Midbrain (tissue), 1 donor: ENCODE data around the gene DCDC2C.
"Not testable (repeated sequence)": the region's sequence is repeated elsewhere in the genome, so short reads cannot be mapped to it uniquely, and the experiment has no call there.

ENCODE experiments used
- DNase-seq: peaks from one replicate; lab custom pipeline; 2025; lab: John Stamatoyannopoulos, UW

The DCDC2C gene

GRCh38 chr2:3771576-3771975 lies 68.2 kb downstream of the DCDC2C start:
- no peak for DNase-seq

- no peak for DNase-seq
Observed at GRCh38 chr2:3774336-3774735, 71.0 kb downstream of the DCDC2C start.

GRCh38 chr2:3776311-3776710 lies 72.9 kb downstream of the DCDC2C start:
- no peak for DNase-seq

GRCh38 chr2:3777966-3778365 lies 74.6 kb downstream of the DCDC2C start:
- no peak for DNase-seq

GRCh38 chr2:3778851-3779495 lies 75.6 kb downstream of the DCDC2C start:
- no peak for DNase-seq

GRCh38 chr2:3779496-3780049 lies 76.2 kb downstream of the DCDC2C start:
- no peak for DNase-seq

GRCh38 chr2:3780477-3781402 lies 77.4 kb downstream of the DCDC2C start:
- peak; percentile 1 for DNase-seq

GRCh38 chr2:3784731-3785130 lies 81.4 kb downstream of the DCDC2C start:
- DNase-seq: no peak

- DNase-seq: no peak
Observed at GRCh38 chr2:3785220-3785889, 82.0 kb downstream of the DCDC2C start.

- DNase-seq: no peak
Observed at GRCh38 chr2:3785890-3786273, 82.5 kb downstream of the DCDC2C start.

- no peak for DNase-seq
Observed at GRCh38 chr2:3787768-3788167, 84.4 kb downstream of the DCDC2C start.

- DNase-seq: no peak
Observed at GRCh38 chr2:3789256-3789655, 85.9 kb downstream of the DCDC2C start.

- no peak for DNase-seq
Observed at GRCh38 chr2:3793249-3793648, 89.9 kb downstream of the DCDC2C start.

- no peak for DNase-seq
Observed at GRCh38 chr2:3801506-3801905, 98.1 kb downstream of the DCDC2C start.

GRCh38 chr2:3805201-3805939 lies 102.0 kb downstream of the DCDC2C start:
- DNase-seq: peak; percentile 9

- DNase-seq: no peak
Observed at GRCh38 chr2:3806168-3806567, 102.8 kb downstream of the DCDC2C start.

GRCh38 chr2:3806730-3807129 lies 103.4 kb downstream of the DCDC2C start:
- no peak for DNase-seq

- DNase-seq: no peak
Observed at GRCh38 chr2:3807853-3808252, 104.5 kb downstream of the DCDC2C start.

GRCh38 chr2:3814706-3815245 lies 111.4 kb downstream of the DCDC2C start:
- no peak for DNase-seq

GRCh38 chr2:3817144-3817543 lies 113.8 kb downstream of the DCDC2C start:
- not testable (repeated sequence) for DNase-seq

GRCh38 chr2:3823748-3824147 lies 120.4 kb downstream of the DCDC2C start:
- DNase-seq: no peak
